Neural cell (in vitro differentiated cells): ENCODE data around the gene EXOC4. TPM values are rescaled to one million over a fixed set of nuclear protein-coding genes. Genes with fewer than 3 reads are reported as not detected.

Experiments
- H2AFZ ChIP-seq: fragments of 200-600, 300-800 bp; sonication (generic), shearing (Covaris generic); 2 replicates; pipeline ENCODE4 v1.6.0; 2014; ENCODE audit warnings: low read depth, mild to moderate bottlenecking, antibody characterized with exemption, low read length, moderate library complexity
- H3F3A ChIP-seq: fragments of 200-600 bp; shearing (Covaris generic); 2 replicates; pipeline ENCODE4 v1.6.1; 2016; ENCODE audit warnings: mild to moderate bottlenecking, moderate library complexity, mixed read lengths, antibody characterized with exemption, low read length; ENCODE audit not compliant: insufficient read depth, poor library complexity, severe bottlenecking
- H3K27ac ChIP-seq: fragments of 200-600, 300-800 bp; sonication (generic), shearing (Covaris generic); 2 replicates; pipeline ENCODE4 v1.5.1; 2014; ENCODE audit warnings: mild to moderate bottlenecking, low read length, moderate library complexity
- H3K27me3 ChIP-seq: fragments of 300-800, 200-600 bp; sonication (generic), shearing (Covaris generic); 2 replicates; pipeline ENCODE4 v1.6.0; 2014; ENCODE audit warnings: mild to moderate bottlenecking, low read depth, low read length, moderate library complexity; ENCODE audit not compliant: insufficient read depth
- H3K36me3 ChIP-seq: fragments of 300-800, 200-600 bp; sonication (generic), shearing (Covaris generic); 2 replicates; pipeline ENCODE4 v1.5.1; 2014; ENCODE audit warnings: mild to moderate bottlenecking, antibody characterized with exemption, low read length, moderate library complexity; ENCODE audit not compliant: insufficient read depth
- H3K4me2 ChIP-seq: fragments of 300-800, 200-600 bp; sonication (generic), shearing (Covaris generic); 2 replicates; pipeline ENCODE4 v1.6.0; 2014; ENCODE audit warnings: mild to moderate bottlenecking, low read length
- H3K4me3 ChIP-seq: fragments of 300-800, 200-600 bp; sonication (generic), shearing (Covaris generic); 2 replicates; pipeline ENCODE4 v1.5.1; 2014; ENCODE audit warnings: mild to moderate bottlenecking, low read length, moderate library complexity
- H3K79me2 ChIP-seq: fragments of 200-600 bp; shearing (Covaris generic); replicated peaks from 2 replicates; pipeline ENCODE4 v1.6.0; 2014; ENCODE audit warnings: mild to moderate bottlenecking, low read length, moderate library complexity; ENCODE audit not compliant: insufficient read depth
- H3K9ac ChIP-seq: fragments of 300-800, 200-600 bp; sonication (generic), shearing (Covaris generic); 2 replicates; pipeline ENCODE4 v1.6.1; 2016; ENCODE audit warnings: mild to moderate bottlenecking, low read length, mixed read lengths
- H3K9me2 ChIP-seq: fragments of 200-600 bp; shearing (Covaris generic); 2 replicates; pipeline ENCODE4 v1.6.1; 2016; ENCODE audit warnings: mild to moderate bottlenecking, low read length, mixed read lengths; ENCODE audit not compliant: insufficient read depth
- H3K9me3 ChIP-seq: fragments of 200-600, 300-800 bp; sonication (generic), shearing (Covaris generic); 2 replicates; pipeline ENCODE4 v1.6.1; 2016; ENCODE audit warnings: mild to moderate bottlenecking, mixed run types, low read length, moderate library complexity, mixed read lengths
- H4K20me1 ChIP-seq: fragments of 200-600 bp; shearing (Covaris generic); 2 replicates; pipeline ENCODE4 v1.6.1; 2016; ENCODE audit warnings: mild to moderate bottlenecking, mixed run types; ENCODE audit not compliant: insufficient read depth
- CTCF ChIP-seq: fragments of 450-650 bp; IDR thresholded peaks from 2 replicates; pipeline ENCODE4 v1.5.1; 2014; ENCODE audit warnings: antibody characterized with exemption, mild to moderate bottlenecking, moderate library complexity; ENCODE audit not compliant: poor library complexity, severe bottlenecking
- EP300 ChIP-seq: fragments of 450-650 bp; conservative IDR thresholded peaks from 2 replicates; pipeline ENCODE4 v1.6.1; 2014; ENCODE audit warnings: antibody characterized with exemption, mild to moderate bottlenecking, moderate library complexity; ENCODE audit not compliant: poor library complexity, severe bottlenecking
- EZH2 ChIP-seq: fragments of 200-600, 300-800 bp; shearing (Covaris generic), sonication (generic); IDR thresholded peaks from 2 replicates; pipeline ENCODE4 v1.6.1; 2014; ENCODE audit warnings: antibody characterized with exemption, low read length, borderline replicate concordance, mild to moderate bottlenecking; ENCODE audit not compliant: insufficient read depth, poor library complexity, severe bottlenecking
- MXI1 ChIP-seq: fragments of 450-650 bp; conservative IDR thresholded peaks from 2 replicates; pipeline ENCODE4 v1.6.1; 2014; ENCODE audit warnings: antibody characterized with exemption, mild to moderate bottlenecking; ENCODE audit not compliant: poor library complexity, severe bottlenecking
- POLR2AphosphoS5 ChIP-seq: IDR thresholded peaks from 2 replicates; pipeline ENCODE4 v1.6.1; 2012
- RAD21 ChIP-seq: fragments of 450-650 bp; conservative IDR thresholded peaks from 2 replicates; pipeline ENCODE4 v1.6.1; 2014; ENCODE audit warnings: antibody characterized with exemption, mild to moderate bottlenecking, moderate library complexity
- REST ChIP-seq: IDR thresholded peaks from 2 replicates; pipeline ENCODE4 v1.6.1; 2012; ENCODE audit warnings: borderline replicate concordance
- SMC3 ChIP-seq: fragments of 450-650 bp; conservative IDR thresholded peaks from 2 replicates; pipeline ENCODE4 v1.6.1; 2014; ENCODE audit warnings: antibody characterized with exemption, mild to moderate bottlenecking, moderate library complexity; ENCODE audit not compliant: poor library complexity
- TAF1 ChIP-seq: IDR thresholded peaks from 2 replicates; pipeline ENCODE4 v1.6.1; 2012; ENCODE audit warnings: low read depth
- polyA plus RNA-seq: library from polyadenylated mRNA; depleted of rRNA; stranded (reverse); fragments of >200 nt; gene quantifications from 2 replicates; pipeline ENCODE4 v1.2.3, GENCODE V29; 2014

Gene EXOC4
- polyA plus RNA-seq, 1 donor from 2014 or later, result 36.5 TPM

- H3K4me2 ChIP-seq, result no peak overlapping the region
- H3K9ac ChIP-seq, result no peak overlapping the region
- no peaks in the 10 kb centered on the region for H4K20me1 ChIP-seq
- H3K9me3 ChIP-seq, result no peaks in the 10 kb centered on the region
- H3K36me3 ChIP-seq, result no peaks in the 10 kb centered on the region
- no peak overlapping the region for H2AFZ ChIP-seq
- peaks cover 5% of the 10 kb centered on the region for H3K79me2 ChIP-seq
- no peak overlapping the region for H3K27ac ChIP-seq
- H3K9me2 ChIP-seq, result no peaks in the 10 kb centered on the region
- H3K27me3 ChIP-seq, result no peaks in the 10 kb centered on the region
- H3K4me3 ChIP-seq, result no peak overlapping the region
- TF ChIP-seq TAF1 (no peak), POLR2AphosphoS5 (no peak), EZH2 (no peak), CTCF (no peak), EP300 (no peak), SMC3 (no peak), RAD21 (no peak)
- H3F3A ChIP-seq, result no peaks in the 10 kb centered on the region
These were observed 19.5 kb downstream of the EXOC4 start for GRCh38 chr7:133272336-133272735.

- Histone ChIP-seq H3K4me3 (no peak overlapping the region), H3K9me3 (no peaks in the 10 kb centered on the region), H3K9ac (no peak overlapping the region), H3K36me3 (no peaks in the 10 kb centered on the region), H3K27me3 (no peaks in the 10 kb centered on the region), H4K20me1 (no peaks in the 10 kb centered on the region), H3K4me2 (no peak overlapping the region), H2AFZ (no peak overlapping the region), H3K27ac (no peak overlapping the region), H3K9me2 (no peaks in the 10 kb centered on the region), H3F3A (no peaks in the 10 kb centered on the region), H3K79me2 (peaks cover 5% of the 10 kb centered on the region)
- TF ChIP-seq RAD21 (no peak), EZH2 (no peak), CTCF (no peak), TAF1 (no peak), POLR2AphosphoS5 (no peak), REST (no peak), SMC3 (no peak), EP300 (no peak), MXI1 (no peak)
These were observed 20.3 kb downstream of the EXOC4 start for GRCh38 chr7:133273227-133273626.
